Left ventricle myocardium inferior (tissue), 1 donor: ENCODE data around the gene PHLDB3. TPM values are rescaled to one million over a fixed set of nuclear protein-coding genes. Genes with fewer than 3 reads are reported as not detected.

Experiments used
- DNase-seq: peaks from one replicate; pipeline ENCODE4 v3.0.0-alpha.2; 2020
- H3K27ac ChIP-seq: fragments of 200-600 bp; replicated peaks from 2 replicates; pipeline ENCODE4 v1.8.0; 2021
- H3K27me3 ChIP-seq: fragments of 200-600 bp; 2 replicates; pipeline ENCODE4 v1.8.0; 2021; ENCODE audit warnings: low read depth
- H3K36me3 ChIP-seq: fragments of 200-600 bp; 2 replicates; pipeline ENCODE4 v1.8.0; 2021
- H3K4me1 ChIP-seq: fragments of 200-600 bp; 2 replicates; pipeline ENCODE4 v1.8.0; 2021
- H3K4me3 ChIP-seq: fragments of 200-600 bp; 2 replicates; pipeline ENCODE4 v1.8.0; 2021; ENCODE audit warnings: mild to moderate bottlenecking, moderate library complexity
- H3K9me3 ChIP-seq: fragments of 200-600 bp; replicated peaks from 2 replicates; pipeline ENCODE4 v1.8.0; 2021
- CTCF ChIP-seq: fragments of 200-600 bp; IDR thresholded peaks from 2 replicates; pipeline ENCODE4 v1.8.0; 2021; ENCODE audit warnings: antibody characterized with exemption, mild to moderate bottlenecking, borderline replicate concordance
- intact Hi-C: fragments of 100-400 bp; cut with micrococcal nuclease; formaldehyde crosslinking; loops from one replicate; pipeline ENCODE4 v1.11.0; 2022
- total RNA-seq: library from RNA; stranded (reverse); fragmentation: NEBNext Ultra II Directional; extraction: Animal tissue kit (Norgen Biotek cat#: 25700); gene quantifications from one replicate; pipeline ENCODE4 v1.2.1, GENCODE V29; 2021
- donor health status: DM: no; HTN: yes; CAD: no; lungs with severe emphysema.

The PHLDB3 gene
- total RNA-seq, 1 donor from 2014 or later: 4.5 TPM

GRCh38 chr19:43501661-43502418 lies 2.7 kb downstream of the PHLDB3 start:
- Histone ChIP-seq H3K36me3 (peaks cover 9% of the 10 kb centered on the region), H3K9me3 (no peaks in the 10 kb centered on the region), H3K27ac (no peak overlapping the region), H3K4me3 (no peak overlapping the region), H3K4me1 (peaks cover 38% of the 10 kb centered on the region), H3K27me3 (no peaks in the 10 kb centered on the region)
- no peak for DNase-seq
- intact Hi-C loops: no loop called here
- TF ChIP-seq CTCF: no peak

GRCh38 chr19:43499042-43499441 lies 5.5 kb downstream of the PHLDB3 start:
- Histone ChIP-seq H3K36me3 (peaks cover 34% of the 10 kb centered on the region), H3K9me3 (no peaks in the 10 kb centered on the region), H3K27me3 (no peaks in the 10 kb centered on the region), H3K27ac (peak overlapping the region; percentile 59), H3K4me3 (no peak overlapping the region), H3K4me1 (peaks cover 27% of the 10 kb centered on the region)
- intact Hi-C loops: no loop called here
- DNase-seq: no peak
- TF ChIP-seq CTCF: no peak

- intact Hi-C loops: no loop called here
- peak overlapping the region; percentile 59 for H3K27ac ChIP-seq
- H3K9me3 ChIP-seq: no peaks in the 10 kb centered on the region
- H3K27me3 ChIP-seq: no peaks in the 10 kb centered on the region
- DNase-seq: no peak
- TF ChIP-seq CTCF: no peak
- H3K36me3 ChIP-seq: peaks cover 40% of the 10 kb centered on the region
- peaks cover 25% of the 10 kb centered on the region for H3K4me1 ChIP-seq
- H3K4me3 ChIP-seq: no peak overlapping the region
These were observed 6.2 kb downstream of the PHLDB3 start for GRCh38 chr19:43498233-43498842.

GRCh38 chr19:43496960-43497359 lies 7.6 kb downstream of the PHLDB3 start:
- DNase-seq: no peak
- Histone ChIP-seq H3K27ac (no peak overlapping the region), H3K27me3 (no peaks in the 10 kb centered on the region), H3K9me3 (no peaks in the 10 kb centered on the region), H3K4me1 (peaks cover 18% of the 10 kb centered on the region), H3K36me3 (peaks cover 46% of the 10 kb centered on the region), H3K4me3 (no peak overlapping the region)
- intact Hi-C loops: no loop called here
- TF ChIP-seq CTCF: no peak

- Histone ChIP-seq H3K9me3 (no peaks in the 10 kb centered on the region), H3K36me3 (peaks cover 46% of the 10 kb centered on the region), H3K27ac (no peak overlapping the region), H3K27me3 (no peaks in the 10 kb centered on the region), H3K4me3 (no peak overlapping the region), H3K4me1 (peaks cover 18% of the 10 kb centered on the region)
- DNase-seq: no peak
- intact Hi-C loops: no loop called here
- TF ChIP-seq CTCF: no peak
These were observed 9.5 kb downstream of the PHLDB3 start for GRCh38 chr19:43495082-43495481.
